GM19035 (cell line): ENCODE results near the gene RHBDD1.
"Not testable (repeated sequence)": the region's sequence is repeated elsewhere in the genome, so short reads cannot be mapped to it uniquely, and the experiment has no call there.

ENCODE experiments used
- ATAC-seq: cut with Tn5 transposase; IDR thresholded peaks from one replicate; pipeline ENCODE4 v1.9.1; 2021; ENCODE audit not compliant: unreplicated experiment

RHBDD1 gene

DNA sequence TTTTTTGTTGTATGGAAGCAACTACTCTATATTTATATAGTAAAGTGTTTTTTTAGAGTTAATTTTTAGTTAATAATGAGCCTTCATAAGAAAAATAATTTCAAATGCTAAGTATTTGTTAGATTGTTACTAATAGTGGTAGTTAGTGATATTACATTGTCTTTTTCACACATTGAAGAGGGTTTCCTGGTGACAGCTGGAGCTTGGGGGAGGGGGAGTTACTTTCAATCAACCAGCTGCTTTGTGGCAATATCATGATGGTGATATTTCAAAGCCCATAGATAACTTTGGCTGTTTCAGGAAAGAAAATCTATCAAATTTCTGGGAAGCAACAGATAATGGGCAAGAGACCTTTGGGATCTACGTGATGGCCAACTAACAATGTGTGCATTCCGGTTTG lies 4.1 kb downstream of the RHBDD1 start:
- no peak for ATAC-seq

DNA sequence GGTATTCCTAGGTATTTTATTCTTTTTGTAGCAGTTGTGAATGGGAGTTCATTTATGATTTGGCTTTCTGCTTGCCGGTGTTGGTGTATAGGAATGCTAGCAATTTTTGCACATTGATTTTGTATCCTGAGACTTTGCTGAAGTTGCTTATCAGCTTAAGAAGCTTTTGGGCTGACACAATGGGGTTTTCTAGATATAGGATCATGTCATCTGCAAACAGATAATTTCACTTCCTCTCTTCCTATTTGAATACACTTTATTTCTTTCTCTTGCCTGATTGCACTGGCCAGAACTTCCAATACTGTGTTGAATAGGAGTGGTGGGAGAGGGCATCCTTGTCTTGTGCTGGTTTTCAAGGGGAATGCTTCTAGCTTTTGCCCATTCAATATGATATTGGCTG lies 7.1 kb downstream of the RHBDD1 start:
- not testable (repeated sequence) for ATAC-seq

DNA sequence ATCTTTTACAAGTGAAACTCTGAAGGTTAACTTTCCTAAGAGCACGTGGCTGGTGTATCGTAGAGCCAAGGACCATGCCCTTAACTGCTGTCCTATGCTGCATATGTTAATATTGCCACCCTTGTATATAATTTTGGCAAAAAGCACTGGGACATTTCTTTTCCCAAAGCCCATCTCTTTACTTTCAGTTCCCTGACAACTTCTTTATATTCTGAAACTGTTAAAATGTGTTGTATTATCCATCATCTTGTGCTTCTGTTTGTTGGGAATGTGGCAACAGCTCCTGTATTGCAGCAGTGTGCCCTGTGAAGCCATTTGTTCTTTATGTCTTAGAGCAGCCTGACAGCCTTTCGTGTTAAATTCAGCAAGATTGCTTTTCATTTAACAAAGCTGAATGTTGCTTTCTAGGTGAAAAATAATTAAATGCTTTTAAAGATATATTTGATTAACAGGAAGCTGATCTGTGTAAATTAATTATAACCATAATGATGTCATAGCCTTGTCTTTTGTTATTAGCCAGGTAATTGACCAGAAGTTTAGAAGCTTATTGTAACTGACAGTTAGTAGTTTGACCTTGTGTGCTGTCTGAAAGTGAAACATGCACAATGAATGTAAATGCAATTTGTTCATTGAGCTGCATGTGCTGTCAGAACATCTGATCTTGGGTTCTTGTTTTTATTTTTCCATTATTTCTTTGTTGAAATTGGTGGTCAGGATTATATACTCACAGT lies 9.7 kb downstream of the RHBDD1 start:
- peak; percentile 66 for ATAC-seq

DNA sequence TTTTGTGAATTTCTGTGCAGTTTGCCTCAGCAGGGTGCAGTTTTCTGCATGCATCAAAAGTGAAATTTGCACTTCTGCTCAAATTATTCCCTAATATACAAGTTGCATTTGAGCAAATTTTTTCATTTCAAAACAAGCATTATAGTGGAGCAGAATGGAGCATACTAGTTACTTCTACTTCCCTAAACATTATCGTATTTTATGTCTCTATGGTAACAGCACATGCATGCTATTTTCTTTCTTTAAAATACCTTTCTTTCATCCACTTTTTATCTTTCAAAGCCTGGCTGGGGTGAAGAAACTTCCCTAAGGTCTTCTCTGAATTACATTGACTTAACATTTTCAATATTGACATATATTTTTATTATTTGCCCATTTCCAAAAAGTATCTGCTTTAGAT lies 11.2 kb downstream of the RHBDD1 start:
- no peak for ATAC-seq

DNA sequence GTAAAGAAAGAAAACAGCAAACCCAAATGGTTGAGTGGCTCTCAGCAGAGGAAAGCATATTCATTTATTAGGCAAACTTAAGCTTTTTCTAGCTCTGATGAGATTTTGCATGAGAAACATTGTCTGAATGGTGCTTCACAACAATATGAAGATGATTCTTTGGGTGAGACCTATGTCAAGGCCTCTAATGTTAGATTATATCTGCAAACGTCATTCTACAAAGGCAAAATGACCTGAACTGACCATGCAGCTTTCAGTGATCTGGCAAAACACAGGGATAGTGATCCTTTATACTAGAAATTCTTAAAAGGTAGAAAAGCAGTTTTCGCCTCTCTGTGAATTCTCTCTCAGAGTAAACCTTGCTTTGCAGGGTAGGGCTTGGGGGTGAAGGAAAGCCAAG lies 11.7 kb downstream of the RHBDD1 start:
- ATAC-seq = no peak

DNA sequence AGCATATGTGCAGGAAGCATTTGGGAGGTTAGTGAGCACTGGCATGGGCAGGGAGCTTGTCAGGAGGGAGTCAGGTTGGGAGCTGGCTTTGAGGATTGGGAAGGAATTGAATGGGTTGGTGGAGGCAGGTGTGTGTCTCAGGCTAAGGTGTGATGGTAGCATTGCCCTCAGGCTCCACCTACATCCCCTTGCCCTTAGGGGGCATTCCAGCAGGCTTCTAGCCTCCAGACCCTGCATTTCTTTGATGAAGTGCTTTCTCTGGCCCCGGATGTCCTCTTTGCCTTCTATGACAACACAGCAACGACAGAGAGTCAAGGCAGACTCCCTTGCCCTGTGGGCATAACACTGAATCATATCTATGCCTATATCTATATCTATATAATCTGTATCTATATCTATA lies 13.5 kb downstream of the RHBDD1 start:
- ATAC-seq = no peak

DNA sequence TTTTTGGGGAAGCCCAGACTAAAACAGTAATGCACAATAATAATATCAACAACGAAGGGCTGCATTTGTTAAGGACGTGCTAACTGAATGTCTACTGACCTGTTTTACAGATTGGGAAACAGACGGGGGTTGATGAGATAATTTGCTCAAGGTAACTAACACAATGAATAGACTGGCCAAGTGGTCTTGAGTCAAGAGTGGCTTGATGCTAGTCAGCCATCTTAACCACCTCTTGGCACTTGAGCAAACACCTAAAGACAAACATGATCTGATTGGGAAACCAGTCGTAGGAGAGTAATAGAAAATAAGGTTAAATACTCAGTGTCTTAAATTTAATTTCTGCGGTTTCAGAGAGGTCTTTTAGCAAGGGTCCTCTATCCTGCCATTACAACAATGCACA lies 14.2 kb downstream of the RHBDD1 start:
- no peak for ATAC-seq

DNA sequence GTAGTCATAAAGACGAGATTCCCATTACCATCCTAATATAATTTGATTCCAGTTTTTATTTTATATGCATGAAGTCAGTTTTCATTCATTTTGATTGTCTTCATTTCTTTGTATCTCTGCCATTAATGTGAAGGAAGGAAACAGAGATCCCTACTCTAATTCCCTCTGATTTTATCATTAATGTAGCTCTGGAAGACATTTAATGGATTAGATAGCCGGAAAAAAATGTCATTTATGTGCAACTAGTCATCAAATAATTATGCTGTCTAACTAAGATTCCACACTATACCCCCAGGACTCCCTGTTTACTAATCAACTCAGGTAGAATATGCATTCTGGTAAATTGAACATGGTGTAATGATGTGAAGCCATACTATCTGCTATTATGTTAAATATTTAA lies 19.9 kb downstream of the RHBDD1 start:
- no peak for ATAC-seq

DNA sequence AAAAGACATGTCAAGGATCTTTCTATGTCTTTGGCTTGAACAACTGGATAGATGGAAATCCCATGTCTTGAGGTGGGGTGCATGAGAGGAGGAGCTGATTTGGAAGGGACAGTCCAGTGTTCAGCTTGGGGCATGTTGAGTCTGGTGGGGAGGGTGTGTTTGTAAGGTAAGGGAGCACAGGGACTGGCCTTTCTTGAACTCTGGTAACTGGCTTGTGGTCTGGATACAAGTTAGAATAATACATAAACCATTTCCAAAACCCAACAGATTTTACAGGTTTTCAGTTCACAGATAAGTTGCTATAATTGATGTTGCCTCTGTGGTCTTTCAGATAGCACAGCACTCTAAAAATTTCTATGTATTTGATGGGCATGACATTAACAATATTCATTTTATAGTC lies 24.2 kb downstream of the RHBDD1 start:
- no peak for ATAC-seq

DNA sequence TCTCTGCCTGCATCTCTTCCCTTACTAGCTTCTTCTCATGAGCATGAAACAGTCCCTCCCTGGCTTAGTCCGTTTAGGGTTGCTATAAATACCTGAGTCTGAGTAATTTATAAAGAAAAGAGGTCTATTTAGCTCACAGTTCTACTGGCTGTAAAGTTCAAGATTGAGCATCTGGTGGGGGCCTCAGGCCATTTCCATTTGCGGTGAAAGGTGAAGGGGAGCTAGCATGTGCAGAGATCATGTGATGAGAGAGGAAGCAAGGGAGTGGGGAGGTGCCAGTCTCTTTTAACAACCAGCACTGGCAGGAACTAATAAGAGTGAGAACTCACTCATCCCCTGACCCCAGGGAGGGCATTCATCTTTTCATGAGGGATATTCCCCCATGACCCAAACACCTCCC lies 26.8 kb downstream of the RHBDD1 start:
- peak; percentile 85 for ATAC-seq

DNA sequence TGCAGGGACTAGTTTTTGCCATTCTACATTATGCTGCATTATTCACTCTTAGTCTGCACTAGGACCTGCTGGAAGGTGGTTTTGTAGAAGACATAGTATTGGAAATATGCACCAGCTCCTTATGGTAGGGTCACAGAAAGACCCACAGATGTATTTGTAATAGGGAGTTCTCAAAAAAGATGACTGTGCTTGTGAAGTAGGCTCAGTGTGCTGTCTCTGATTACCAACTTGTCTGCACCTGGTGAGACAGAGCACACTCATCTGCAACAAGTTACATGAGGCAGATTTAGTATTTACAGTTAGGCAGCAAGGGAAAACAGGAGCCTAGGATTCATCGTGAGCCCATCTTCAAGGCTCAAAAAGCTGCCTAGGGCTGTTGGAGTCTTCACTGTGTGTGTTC lies 29.4 kb downstream of the RHBDD1 start:
- no peak for ATAC-seq

DNA sequence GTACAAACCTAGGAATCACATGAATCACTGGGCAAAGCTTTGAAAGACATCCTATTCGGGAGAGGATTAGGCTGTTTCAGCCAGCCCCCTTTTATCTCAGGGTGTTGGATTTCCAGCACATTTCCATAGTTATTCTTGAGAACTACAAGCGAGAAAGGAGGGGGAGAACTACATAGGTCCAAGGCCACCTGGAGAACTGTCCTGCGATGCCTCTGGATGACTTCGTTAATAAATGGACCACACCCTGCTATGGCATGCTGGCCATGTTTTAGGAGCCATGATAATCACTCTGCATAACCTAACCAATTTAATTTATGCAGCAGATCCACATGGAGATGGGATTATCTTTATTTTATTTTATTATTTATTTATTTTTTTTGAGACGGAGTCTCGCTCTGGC lies 29.9 kb downstream of the RHBDD1 start:
- ATAC-seq = no peak

DNA sequence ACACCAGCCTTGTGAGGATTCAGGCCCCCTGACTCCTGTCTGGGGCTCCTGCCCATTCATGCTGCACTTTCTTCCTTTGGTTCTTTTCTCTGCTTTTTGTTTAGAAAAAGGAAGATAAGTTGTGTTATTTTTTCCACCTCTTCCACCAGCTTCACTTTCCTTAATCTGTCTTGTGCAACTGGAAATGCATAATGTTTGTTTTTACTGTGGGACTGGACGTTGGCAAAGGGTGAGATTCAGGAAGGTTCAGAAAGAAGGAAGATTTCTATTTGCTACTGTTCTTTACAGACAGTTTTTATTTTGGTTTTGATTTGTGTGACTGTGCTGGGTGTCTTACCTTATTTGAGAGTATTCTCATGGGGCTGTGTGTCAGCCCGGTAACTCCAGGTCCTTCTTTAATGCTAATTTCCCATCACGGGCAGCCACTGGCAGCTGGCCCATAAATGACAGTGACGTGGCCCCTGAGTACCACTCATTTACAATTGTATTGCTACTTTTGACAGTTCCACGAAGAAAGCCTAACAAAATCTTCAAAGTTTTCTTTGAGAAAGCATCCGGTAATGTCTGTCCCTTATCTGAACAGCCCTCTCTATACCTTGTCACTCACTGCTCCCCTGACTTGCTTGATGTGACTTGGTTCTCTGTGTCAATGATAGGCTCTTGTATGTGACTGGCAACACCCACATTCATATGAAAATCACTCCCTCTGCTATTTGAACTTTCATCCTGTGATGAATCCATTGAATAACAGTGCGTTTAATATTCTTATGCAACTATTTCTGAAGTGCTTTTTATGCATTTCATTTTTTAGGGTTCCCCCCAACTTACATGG lies 32.7 kb downstream of the RHBDD1 start:
- no peak for ATAC-seq

DNA sequence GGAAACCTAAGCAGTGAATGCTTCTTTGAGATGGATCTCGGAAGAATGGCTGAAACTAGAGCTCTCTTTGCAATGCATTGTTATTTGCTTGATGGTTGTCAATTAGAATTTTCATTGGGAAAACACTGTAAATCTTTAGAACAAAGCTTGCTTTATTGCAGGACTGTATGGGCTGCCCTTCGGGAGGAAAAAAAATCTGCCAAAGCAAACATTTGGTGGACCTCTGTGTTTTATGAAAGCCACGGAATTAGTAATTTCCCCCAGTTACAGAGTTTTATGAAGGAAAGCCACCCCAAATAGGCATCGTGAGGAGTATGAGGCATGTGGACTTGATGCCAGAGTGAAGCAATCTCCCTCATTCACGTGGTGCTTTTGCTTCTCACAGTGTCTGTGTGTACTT lies 33.5 kb downstream of the RHBDD1 start:
- ATAC-seq = no peak

DNA sequence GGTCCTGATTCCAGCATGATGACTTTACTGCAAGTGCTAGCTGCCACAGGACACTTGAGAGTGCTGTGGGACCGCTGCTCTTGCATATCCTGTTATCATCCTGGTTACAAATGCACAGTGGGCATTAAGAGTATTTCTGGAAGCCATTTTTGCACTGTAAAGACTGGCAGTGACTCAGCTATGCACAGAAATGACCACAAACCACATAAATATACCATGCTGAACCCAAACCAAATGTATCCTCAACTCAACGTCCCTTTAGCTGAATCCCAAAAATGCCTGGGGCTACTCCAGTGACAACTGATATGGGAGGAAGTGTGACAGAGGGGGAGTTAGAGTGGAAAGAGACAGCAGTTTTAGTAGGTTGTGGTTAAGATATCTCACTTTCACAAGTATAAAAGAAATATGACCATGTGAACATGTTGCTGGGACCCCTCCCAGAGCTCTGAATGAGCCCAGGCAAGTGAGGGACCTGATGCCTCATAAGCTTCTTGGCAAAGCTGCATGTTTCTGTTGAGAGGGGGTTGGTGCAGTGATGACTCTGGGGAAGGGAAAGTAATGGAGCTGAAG lies 37.3 kb downstream of the RHBDD1 start:
- ATAC-seq = peak; percentile 55

DNA sequence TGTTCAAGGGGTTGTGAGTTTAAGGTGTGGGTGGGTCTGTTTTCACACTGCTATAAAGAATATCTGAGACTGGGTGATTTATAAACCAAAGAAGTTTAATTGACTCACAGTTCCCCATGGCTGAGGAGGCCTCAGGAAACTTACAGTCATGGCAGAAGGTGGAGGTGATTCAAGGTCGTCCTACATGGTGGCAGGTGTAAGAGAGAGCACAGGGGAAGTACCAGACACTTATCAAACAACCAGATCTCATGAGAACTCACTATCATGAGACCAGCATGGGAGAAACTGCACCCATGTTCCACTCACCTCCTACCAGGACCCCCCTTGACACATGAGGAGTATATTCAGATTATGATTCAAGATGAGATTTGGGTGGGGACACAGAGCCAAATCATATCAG lies 38.0 kb downstream of the RHBDD1 start:
- ATAC-seq = no peak

DNA sequence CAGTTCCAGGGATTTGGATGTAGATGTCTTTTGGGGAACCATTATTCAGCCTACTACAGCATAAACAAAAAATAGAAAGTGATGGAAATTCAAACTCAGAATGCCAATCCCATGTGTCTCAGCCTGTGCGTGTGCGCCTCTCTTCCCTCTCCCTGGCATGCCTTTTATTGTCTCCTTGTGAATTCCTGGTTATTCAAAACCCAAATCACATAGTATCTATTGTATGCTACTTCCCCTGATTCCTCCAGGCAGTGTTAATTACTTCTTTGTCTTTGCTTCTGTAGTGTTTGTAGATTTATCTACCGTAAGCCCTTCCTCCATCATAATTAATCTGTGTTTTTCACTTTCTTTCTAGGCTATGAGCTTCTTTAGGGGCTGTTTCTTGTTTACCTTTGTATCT lies 38.9 kb downstream of the RHBDD1 start:
- ATAC-seq = no peak

DNA sequence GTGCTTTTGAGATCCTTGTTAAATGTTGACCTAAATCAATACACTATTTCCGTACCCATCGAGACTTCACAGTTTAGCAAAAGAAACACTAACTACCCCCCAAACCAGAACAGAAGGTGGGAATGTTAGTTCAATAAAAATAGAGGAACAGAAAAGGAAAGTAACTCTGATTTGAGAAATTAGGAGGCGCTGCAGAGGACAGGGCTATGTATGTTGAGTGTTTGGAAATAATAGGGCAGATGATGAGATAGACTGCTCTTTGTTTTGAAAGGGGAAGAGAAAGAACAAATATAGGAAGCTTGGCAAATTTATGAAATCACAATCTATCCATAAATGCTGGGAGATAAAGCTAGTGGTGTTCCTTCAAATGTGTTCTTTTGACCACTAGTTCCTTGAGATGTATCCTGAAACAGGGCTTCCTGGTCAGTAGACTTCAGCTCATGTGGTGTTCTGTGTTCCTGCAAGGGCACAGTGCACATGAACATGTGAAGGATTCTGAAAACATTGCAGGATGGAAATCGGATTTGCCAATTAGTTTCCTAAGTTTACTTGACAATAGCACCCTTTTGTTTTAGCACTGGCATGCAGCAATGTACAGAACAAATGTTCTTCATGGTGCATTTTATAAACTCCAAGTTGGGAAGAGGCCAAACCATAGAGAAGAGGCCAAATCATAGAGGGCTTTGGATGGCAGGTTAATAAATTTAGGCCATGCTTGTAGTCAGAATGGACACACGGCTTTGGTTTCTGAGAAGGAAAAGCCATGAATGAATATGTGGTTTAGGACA lies 39.8 kb downstream of the RHBDD1 start:
- ATAC-seq = no peak

DNA sequence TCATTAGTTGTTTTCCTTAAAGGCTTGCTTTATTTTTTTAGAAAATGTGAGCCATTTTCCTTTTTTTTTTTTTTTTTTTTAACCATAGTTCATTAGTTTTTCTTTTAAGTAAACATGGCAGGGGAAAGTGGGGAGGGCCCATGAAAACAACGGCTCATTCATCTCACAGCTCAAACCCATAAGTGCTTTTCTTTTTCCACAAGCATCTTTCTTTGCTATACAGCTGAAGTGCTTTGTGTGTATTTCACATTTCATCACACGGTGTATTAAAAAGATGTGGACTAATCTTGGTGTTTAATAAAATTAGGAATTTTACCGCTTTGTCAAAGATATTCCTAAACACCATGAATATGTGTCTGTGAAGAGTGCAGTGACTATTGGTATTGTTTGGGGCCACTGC lies 41.6 kb downstream of the RHBDD1 start:
- no peak for ATAC-seq

DNA sequence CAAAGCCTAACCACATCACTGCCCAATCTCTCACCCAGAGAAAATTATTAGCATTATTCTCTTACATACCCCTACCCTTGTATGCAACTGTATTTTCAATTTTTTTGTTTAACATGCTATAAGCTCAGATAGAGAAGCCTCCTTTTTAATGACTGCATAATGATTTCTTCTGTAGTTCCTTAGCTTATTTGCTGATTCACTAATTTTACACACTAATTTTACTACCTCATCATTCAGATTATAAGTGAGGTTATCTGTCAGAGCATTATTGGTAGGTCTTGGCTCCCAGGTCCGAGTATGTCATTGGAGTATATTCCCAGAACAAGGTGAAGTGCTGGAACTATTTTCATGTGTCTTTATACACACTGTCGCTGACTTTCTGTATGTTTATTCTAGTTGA lies 45.4 kb downstream of the RHBDD1 start:
- no peak for ATAC-seq

DNA sequence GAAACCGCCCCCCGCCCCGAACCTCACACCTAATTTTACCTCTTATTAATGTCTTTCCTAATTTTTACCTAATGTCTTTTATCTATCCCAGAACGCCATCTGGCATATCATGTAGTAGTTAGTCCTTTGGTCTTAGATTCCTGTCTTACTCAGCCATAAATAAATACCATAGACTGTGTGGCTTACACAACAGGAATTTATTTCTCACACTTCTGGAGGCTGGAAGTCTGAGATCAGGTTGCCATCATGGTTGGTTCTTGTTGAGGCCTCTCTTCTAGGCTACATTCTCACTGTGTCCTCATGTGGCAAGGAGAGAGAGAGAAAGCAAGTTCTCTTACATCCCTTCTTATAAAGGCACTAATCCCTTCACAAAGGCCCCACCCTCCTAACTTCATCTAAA lies 46.8 kb downstream of the RHBDD1 start:
- no peak for ATAC-seq
